ENCODE results near the gene ZRANB3.

DNA sequence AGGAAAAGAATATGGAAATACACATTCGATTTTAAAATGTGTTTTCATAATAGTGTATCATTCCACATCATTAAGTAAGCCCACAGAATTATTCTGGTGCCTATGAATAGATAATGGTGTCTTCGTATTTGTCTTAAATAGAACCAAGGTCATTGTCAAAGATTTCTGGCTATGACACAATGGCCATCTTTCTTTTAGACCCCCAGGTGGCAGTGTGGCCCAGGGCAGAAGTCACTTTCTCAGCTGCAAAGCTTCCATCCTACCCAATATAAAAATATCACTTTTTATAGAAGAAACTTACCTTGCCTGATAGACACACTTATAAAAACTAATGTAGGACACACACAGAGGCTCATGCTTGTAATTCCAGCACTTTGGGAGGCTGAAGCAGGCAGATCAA is 57.5 kb downstream of the ZRANB3 start:
- TF ChIP-seq, protein P1, sequence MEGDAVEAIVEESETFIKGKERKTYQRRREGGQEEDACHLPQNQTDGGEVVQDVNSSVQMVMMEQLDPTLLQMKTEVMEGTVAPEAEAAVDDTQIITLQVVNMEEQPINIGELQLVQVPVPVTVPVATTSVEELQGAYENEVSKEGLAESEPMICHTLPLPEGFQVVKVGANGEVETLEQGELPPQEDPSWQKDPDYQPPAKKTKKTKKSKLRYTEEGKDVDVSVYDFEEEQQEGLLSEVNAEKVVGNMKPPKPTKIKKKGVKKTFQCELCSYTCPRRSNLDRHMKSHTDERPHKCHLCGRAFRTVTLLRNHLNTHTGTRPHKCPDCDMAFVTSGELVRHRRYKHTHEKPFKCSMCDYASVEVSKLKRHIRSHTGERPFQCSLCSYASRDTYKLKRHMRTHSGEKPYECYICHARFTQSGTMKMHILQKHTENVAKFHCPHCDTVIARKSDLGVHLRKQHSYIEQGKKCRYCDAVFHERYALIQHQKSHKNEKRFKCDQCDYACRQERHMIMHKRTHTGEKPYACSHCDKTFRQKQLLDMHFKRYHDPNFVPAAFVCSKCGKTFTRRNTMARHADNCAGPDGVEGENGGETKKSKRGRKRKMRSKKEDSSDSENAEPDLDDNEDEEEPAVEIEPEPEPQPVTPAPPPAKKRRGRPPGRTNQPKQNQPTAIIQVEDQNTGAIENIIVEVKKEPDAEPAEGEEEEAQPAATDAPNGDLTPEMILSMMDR (IDR thresholded peaks at IDR 0.05) = peak in 4 of 6 experiments; percentile 14 to 38 (median 30)
- TF ChIP-seq POLR2A (IDR thresholded peaks at IDR 0.05) = no peak
